HCT116 (cell line): ENCODE measurements around the gene MYOM1. TPM values are rescaled to one million over a fixed set of nuclear protein-coding genes. Genes with fewer than 3 reads are reported as not detected.

Experiments
- ATAC-seq: fragments of 200-7000 bp; cut with Tn5 transposase; 2 replicates; pipeline ENCODE4 v1.9.1; 2020; ENCODE audit warnings: mild to moderate bottlenecking, moderate library complexity
- BruUV-seq: library from RNA; stranded (reverse); fragments of 400-500 nt; replicated peaks from 2 replicates; lab custom pipeline; 2021; lab: Mats Ljungman, UMichigan
- CTCF ChIA-PET: fragments of 300-600 bp; sonication (Branson Sonifier 250); formaldehyde crosslinking; loops from one replicate; lab custom pipeline; 2021; ENCODE audit warnings: antibody characterized with exemption; lab: Charles Lee
- POLR2A ChIA-PET: fragments of 300-600, 350-600 bp; sonication (Branson Sonifier 250); formaldehyde crosslinking; loops from one replicate; lab custom pipeline; 2021; ENCODE audit warnings: antibody characterized with exemption; lab: Charles Lee
- RAD21 ChIA-PET, 2 experiments: fragments of 300-600 bp; sonication (Branson Sonifier 250); formaldehyde crosslinking; loops; one replicate each; lab custom pipeline; 2023; ENCODE audit warnings: low total read pairs in 2 of 2; ENCODE audit not compliant: uncharacterized antibody in 2 of 2, unreplicated experiment in 2 of 2, low non-redundant PET in 1 of 2; lab: Charles Lee
- DNase-seq: peaks from one replicate; pipeline ENCODE4 v3.0.0-alpha.2; 2010; ENCODE audit warnings: low read depth, low spot score
- H2AFZ ChIP-seq: fragments of 200-600 bp; shearing (Covaris generic), sonication (generic); 2 replicates; pipeline ENCODE4 v1.6.1; 2017; ENCODE audit warnings: low read depth, mixed run types, mixed read lengths, antibody characterized with exemption, low read length; ENCODE audit not compliant: poor library complexity, severe bottlenecking
- H3K27ac ChIP-seq: 2 replicates; pipeline ENCODE4 v1.5.1; 2012; ENCODE audit warnings: low read depth, low read length
- H3K27me3 ChIP-seq: fragments of 200-600 bp; sonication (generic); 2 replicates; pipeline ENCODE4 v1.6.1; 2016; ENCODE audit warnings: mixed run types, low read length, mixed read lengths; ENCODE audit not compliant: insufficient read depth
- H3K36me3 ChIP-seq, 2 experiments: fragments of 200-500 bp in 1 of 2; fragments of 200-600 bp in 1 of 2; sonication (Bioruptor generic) in 1 of 2; sonication (generic) in 1 of 2; 2 replicates each; pipeline versions ENCODE4 v1.5.1 to v1.6.1; 2014 to 2016; ENCODE audit warnings: low read length in 2 of 2, inconsistent platforms in 1 of 2, mixed read lengths in 1 of 2, mixed run types in 1 of 2; ENCODE audit not compliant: insufficient read depth in 2 of 2, control insufficient read depth in 1 of 2
- H3K4me1 ChIP-seq, 2 experiments: fragments of 200-600 bp in 1 of 2; sonication (generic) in 1 of 2; 2 replicates each; pipeline versions ENCODE4 v1.5.1 to v1.6.1; 2012 to 2017; ENCODE audit warnings: low read length in 2 of 2, inconsistent platforms in 1 of 2, mild to moderate bottlenecking in 1 of 2, mixed read lengths in 1 of 2, mixed run types in 1 of 2, moderate library complexity in 1 of 2; ENCODE audit not compliant: insufficient read depth in 2 of 2, control insufficient read depth in 1 of 2
- H3K4me2 ChIP-seq: fragments of 200-600 bp; sonication (generic); 2 replicates; pipeline ENCODE4 v1.6.1; 2017; ENCODE audit warnings: mixed run types, low read length, mixed read lengths
- H3K4me3 ChIP-seq, 2 experiments: fragments of 200-600 bp in 1 of 2; sonication (generic) in 1 of 2; replicated peaks in 1 of 2; 2 replicates each; pipeline ENCODE4 v1.5.1; 2011 to 2016; ENCODE audit warnings: low read length in 2 of 2, control low read depth in 1 of 2, low read depth in 1 of 2, mild to moderate bottlenecking in 1 of 2, mixed read lengths in 1 of 2, mixed run types in 1 of 2
- H3K79me2 ChIP-seq: fragments of 200-600 bp; sonication (generic); 2 replicates; pipeline ENCODE4 v1.6.1; 2017; ENCODE audit warnings: mild to moderate bottlenecking, mixed run types, low read length, moderate library complexity, mixed read lengths; ENCODE audit not compliant: insufficient read depth
- H3K9ac ChIP-seq: fragments of 200-600 bp; sonication (generic); 2 replicates; pipeline ENCODE4 v1.6.1; 2016; ENCODE audit warnings: low read length, mixed read lengths
- H3K9me2 ChIP-seq: fragments of 200-600 bp; sonication (generic), shearing (Covaris generic); 2 replicates; pipeline ENCODE4 v1.6.1; 2017; ENCODE audit warnings: mixed run types, mild to moderate bottlenecking, moderate library complexity; ENCODE audit not compliant: insufficient read depth
- H3K9me3 ChIP-seq, 2 experiments: fragments of 200-500 bp in 1 of 2; fragments of 200-600 bp in 1 of 2; sonication (Bioruptor generic) in 1 of 2; sonication (generic) in 1 of 2; 2 replicates each; pipeline ENCODE4 v1.6.1; 2014 to 2017; ENCODE audit warnings: low read length in 2 of 2, mixed read lengths in 2 of 2, inconsistent platforms in 1 of 2, low read depth in 1 of 2, mild to moderate bottlenecking in 1 of 2, mixed run types in 1 of 2, moderate library complexity in 1 of 2; ENCODE audit not compliant: control insufficient read depth in 1 of 2, insufficient read depth in 1 of 2
- H4K20me1 ChIP-seq: fragments of 200-600 bp; sonication (generic), shearing (Covaris generic); 2 replicates; pipeline ENCODE4 v1.6.1; 2017; ENCODE audit warnings: mixed run types, mild to moderate bottlenecking, moderate library complexity; ENCODE audit not compliant: insufficient read depth
- EGR1 ChIP-seq: IDR thresholded peaks from 2 replicates; pipeline ENCODE4 v1.6.1; 2012; ENCODE audit warnings: low read depth
- ELF1 ChIP-seq: IDR thresholded peaks from 2 replicates; pipeline ENCODE4 v1.6.1; 2012; ENCODE audit warnings: low read depth, borderline replicate concordance
- EZH2 ChIP-seq: fragments of 200-600 bp; sonication (generic); IDR thresholded peaks from 2 replicates; pipeline ENCODE4 v1.6.1; 2017; ENCODE audit warnings: antibody characterized with exemption, mixed run types
- EZH2phosphoT487 ChIP-seq: fragments of 200-600 bp; IDR thresholded peaks from 2 replicates; pipeline ENCODE4 v1.6.1; 2018; ENCODE audit warnings: antibody characterized with exemption, borderline replicate concordance
- POLR2A ChIP-seq: IDR thresholded peaks from 2 replicates; pipeline ENCODE4 v1.7.0; 2011; ENCODE audit warnings: borderline replicate concordance; ENCODE audit not compliant: insufficient read depth, insufficient read length; ENCODE audit errors: extremely low read depth
- RAD21 ChIP-seq: IDR thresholded peaks from 2 replicates; pipeline ENCODE4 v1.6.1; 2012; ENCODE audit warnings: low read depth, mild to moderate bottlenecking
- REST ChIP-seq: IDR thresholded peaks from 2 replicates; pipeline ENCODE4 v1.6.1; 2012; ENCODE audit warnings: low read depth
- SIN3A ChIP-seq: IDR thresholded peaks from 2 replicates; pipeline ENCODE4 v1.6.1; 2012; ENCODE audit warnings: low read depth
- SP1 ChIP-seq: IDR thresholded peaks from 2 replicates; pipeline ENCODE4 v1.6.1; 2012; ENCODE audit warnings: low read depth
- YY1 ChIP-seq: IDR thresholded peaks from 2 replicates; pipeline ENCODE4 v1.6.1; 2011; ENCODE audit warnings: low read length, low read depth, moderate library complexity, mild to moderate bottlenecking; ENCODE audit not compliant: insufficient replicate concordance; ENCODE audit errors: extremely low read depth
- ZNF274 ChIP-seq: fragments of 200-500 bp; sonication (Bioruptor generic); IDR thresholded peaks from 2 replicates; pipeline ENCODE4 v1.6.1; 2014; ENCODE audit warnings: mild to moderate bottlenecking, low read depth, low read length, inconsistent platforms
- intact Hi-C: fragments of 100-400 bp; cut with micrococcal nuclease; formaldehyde crosslinking; loops from 2 replicates; pipeline ENCODE4 v1.10.0; 2022
- total RNA-seq: library from RNA; stranded (reverse); gene quantifications from one replicate; pipeline ENCODE4 v1.2.1, GENCODE V29; 2021; ENCODE audit not compliant: unreplicated experiment
- TF ChIP-seq, protein P1 (sequence below): IDR thresholded peaks from 2 replicates; pipeline ENCODE4 v1.6.1; 2012
- TF ChIP-seq, protein P2 (sequence below): IDR thresholded peaks from 2 replicates; pipeline ENCODE4 v1.6.1; 2011; ENCODE audit warnings: mild to moderate bottlenecking, low read length, moderate library complexity; ENCODE audit not compliant: insufficient replicate concordance; ENCODE audit errors: extremely low read depth

Gene MYOM1
- total RNA-seq, 1 experiment from 2014 or later: 0.52 TPM

GRCh38 chr18:3132700-3133099, 87.1 kb downstream of the MYOM1 start:
- peaks cover 3 to 5% of the 10 kb centered on the region in 2 experiments; a peak in 1 of 4 replicates for H3K4me1 ChIP-seq
- H3K27ac ChIP-seq: no peak overlapping the region
- no peak for TF ChIP-seq RAD21
- no peak for TF ChIP-seq YY1
- no peak for TF ChIP-seq ELF1
- no peak for TF ChIP-seq EZH2phosphoT487
- no peak for TF ChIP-seq EGR1
- TF ChIP-seq POLR2A: no peak
- no peak for TF ChIP-seq SIN3A
- no peak for TF ChIP-seq EZH2
- no peak for TF ChIP-seq REST
- no peak for TF ChIP-seq ZNF274
- TF ChIP-seq SP1: no peak
- TF ChIP-seq, protein P1, sequence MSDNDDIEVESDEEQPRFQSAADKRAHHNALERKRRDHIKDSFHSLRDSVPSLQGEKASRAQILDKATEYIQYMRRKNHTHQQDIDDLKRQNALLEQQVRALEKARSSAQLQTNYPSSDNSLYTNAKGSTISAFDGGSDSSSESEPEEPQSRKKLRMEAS: no peak
- TF ChIP-seq, protein P2, sequence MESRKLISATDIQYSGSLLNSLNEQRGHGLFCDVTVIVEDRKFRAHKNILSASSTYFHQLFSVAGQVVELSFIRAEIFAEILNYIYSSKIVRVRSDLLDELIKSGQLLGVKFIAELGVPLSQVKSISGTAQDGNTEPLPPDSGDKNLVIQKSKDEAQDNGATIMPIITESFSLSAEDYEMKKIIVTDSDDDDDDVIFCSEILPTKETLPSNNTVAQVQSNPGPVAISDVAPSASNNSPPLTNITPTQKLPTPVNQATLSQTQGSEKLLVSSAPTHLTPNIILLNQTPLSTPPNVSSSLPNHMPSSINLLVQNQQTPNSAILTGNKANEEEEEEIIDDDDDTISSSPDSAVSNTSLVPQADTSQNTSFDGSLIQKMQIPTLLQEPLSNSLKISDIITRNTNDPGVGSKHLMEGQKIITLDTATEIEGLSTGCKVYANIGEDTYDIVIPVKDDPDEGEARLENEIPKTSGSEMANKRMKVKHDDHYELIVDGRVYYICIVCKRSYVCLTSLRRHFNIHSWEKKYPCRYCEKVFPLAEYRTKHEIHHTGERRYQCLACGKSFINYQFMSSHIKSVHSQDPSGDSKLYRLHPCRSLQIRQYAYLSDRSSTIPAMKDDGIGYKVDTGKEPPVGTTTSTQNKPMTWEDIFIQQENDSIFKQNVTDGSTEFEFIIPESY: no peak
- TF ChIP-seq, all 23 proteins: peak for 0
- Histone ChIP-seq H3K9me2 (no peaks in the 10 kb centered on the region), H3K9ac (no peak overlapping the region), H3K27me3 (no peaks in the 10 kb centered on the region), H3K36me3 (no peaks in the 10 kb centered on the region), H2AFZ (no peak overlapping the region), H3K4me2 (no peak overlapping the region), H3K79me2 (no peaks in the 10 kb centered on the region), H3K9me3 (no peaks in the 10 kb centered on the region), H3K4me3 (no peak overlapping the region), H4K20me1 (no peaks in the 10 kb centered on the region)
- intact Hi-C loops: no loop called here
- CTCF ChIA-PET: interaction anchor here (1.7 kb wide), 1 partner anchor 113 kb away, joined by 4 read pairs; no protein-coding TSS in a partner anchor
- POLR2A ChIA-PET: no interaction called here
- RAD21 ChIA-PET: no interaction called here
- ATAC-seq: no peak
- DNase-seq: no peak
- BruUV-seq: no TSS peak
